RWPE1 (cell line): Measurements from ENCODE around the gene BARHL2.

Source experiments
- CTCF ChIA-PET: fragments of 350-600 bp; sonication (Branson Sonifier 250); formaldehyde crosslinking; extraction: SDS; loops from one replicate; lab custom pipeline; 2021; lab: Yijun Ruan, JAX
- POLR2A ChIA-PET: fragments of 400-600 bp; formaldehyde crosslinking; extraction: SDS; loops from one replicate; lab custom pipeline; 2020; ENCODE audit warnings: antibody characterized with exemption; ENCODE audit not compliant: low non-redundant PET; lab: Yijun Ruan, JAX
- DNase-seq: peaks from one replicate; pipeline ENCODE4 v3.0.0; 2012; ENCODE audit warnings: low spot score
- H3K27ac ChIP-seq: fragments of 450-650 bp; 2 replicates; pipeline ENCODE4 v1.5.1; 2017
- TF ChIP-seq, protein P1 (sequence below): fragments of 450-650 bp; conservative IDR thresholded peaks from 2 replicates; pipeline ENCODE4 v1.5.1; 2017; ENCODE audit warnings: low read depth, mild to moderate bottlenecking

The BARHL2 gene

DNA sequence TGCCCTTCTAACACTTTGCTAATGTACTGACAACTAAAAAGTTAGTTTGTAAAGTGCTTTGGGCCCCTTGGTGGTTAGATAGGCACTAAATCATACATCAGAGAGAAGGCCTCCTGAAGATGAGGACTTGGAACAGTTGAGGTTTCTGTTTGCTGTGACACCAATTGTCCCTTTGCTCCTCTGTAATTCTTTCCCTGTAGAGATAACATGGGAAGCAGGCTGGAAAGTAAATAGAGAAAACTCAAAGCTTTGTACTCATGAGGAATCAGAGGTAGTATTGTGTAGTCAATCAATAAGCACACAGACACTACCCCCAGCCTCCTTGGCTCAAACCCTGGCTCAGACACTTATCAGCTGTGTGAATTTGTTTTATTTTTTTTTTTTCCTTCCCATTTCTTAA, 31.6 kb upstream of the BARHL2 start:
- DNase-seq: no peak
- H3K27ac ChIP-seq: no peak overlapping the region
- CTCF ChIA-PET: no interaction called here
- TF ChIP-seq, protein P1, sequence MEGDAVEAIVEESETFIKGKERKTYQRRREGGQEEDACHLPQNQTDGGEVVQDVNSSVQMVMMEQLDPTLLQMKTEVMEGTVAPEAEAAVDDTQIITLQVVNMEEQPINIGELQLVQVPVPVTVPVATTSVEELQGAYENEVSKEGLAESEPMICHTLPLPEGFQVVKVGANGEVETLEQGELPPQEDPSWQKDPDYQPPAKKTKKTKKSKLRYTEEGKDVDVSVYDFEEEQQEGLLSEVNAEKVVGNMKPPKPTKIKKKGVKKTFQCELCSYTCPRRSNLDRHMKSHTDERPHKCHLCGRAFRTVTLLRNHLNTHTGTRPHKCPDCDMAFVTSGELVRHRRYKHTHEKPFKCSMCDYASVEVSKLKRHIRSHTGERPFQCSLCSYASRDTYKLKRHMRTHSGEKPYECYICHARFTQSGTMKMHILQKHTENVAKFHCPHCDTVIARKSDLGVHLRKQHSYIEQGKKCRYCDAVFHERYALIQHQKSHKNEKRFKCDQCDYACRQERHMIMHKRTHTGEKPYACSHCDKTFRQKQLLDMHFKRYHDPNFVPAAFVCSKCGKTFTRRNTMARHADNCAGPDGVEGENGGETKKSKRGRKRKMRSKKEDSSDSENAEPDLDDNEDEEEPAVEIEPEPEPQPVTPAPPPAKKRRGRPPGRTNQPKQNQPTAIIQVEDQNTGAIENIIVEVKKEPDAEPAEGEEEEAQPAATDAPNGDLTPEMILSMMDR: no peak
- POLR2A ChIA-PET: no interaction called here

- no peak for DNase-seq
- TF ChIP-seq, protein P1: no peak
- CTCF ChIA-PET: no interaction called here
- no peak overlapping the region for H3K27ac ChIP-seq
- POLR2A ChIA-PET: no interaction called here
Observed at GRCh38 chr1:90746857-90747256, 29.8 kb upstream of the BARHL2 start.

DNA sequence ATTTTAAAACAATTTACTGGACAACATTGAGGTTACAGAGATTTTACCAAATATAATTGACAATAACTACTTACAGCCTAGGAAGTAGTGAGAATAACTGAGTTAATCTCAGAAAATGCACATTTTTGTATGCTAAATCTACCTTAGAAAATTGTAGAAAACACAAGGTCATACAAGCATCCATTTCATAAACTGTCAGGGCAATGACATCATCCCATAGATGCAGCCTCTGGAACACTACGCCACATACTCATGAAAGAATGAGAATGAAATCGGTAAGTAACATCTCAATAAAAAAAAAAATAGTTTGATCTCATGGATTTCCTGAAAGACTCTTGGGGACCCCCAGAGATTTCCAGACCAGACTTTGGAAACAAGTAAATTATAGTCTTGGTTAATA, 28.9 kb upstream of the BARHL2 start:
- ChIA-PET CTCF (no interaction called here), POLR2A (no interaction called here)
- DNase-seq: no peak
- no peak overlapping the region for H3K27ac ChIP-seq
- TF ChIP-seq, protein P1: no peak

DNA sequence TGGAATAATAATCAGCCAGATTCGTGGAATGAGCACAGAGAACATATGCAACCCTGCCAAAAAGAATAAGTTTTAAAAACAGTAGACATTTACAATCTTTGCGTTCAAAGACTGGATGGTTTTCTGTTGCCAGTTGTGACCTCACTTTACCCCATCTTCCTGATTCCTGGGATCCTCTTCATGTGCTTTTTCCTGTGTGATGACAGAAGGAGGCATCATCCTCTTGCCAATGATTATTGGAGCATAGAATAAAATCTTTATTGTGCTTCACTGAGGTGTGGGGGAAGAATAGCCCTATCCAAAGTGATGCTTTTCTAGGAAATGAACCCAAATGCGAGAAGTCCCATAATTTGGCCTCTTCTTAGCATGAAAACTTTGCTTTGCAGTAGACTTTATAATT, 15.0 kb upstream of the BARHL2 start:
- ChIA-PET POLR2A (no interaction called here), CTCF (interaction anchor here (0.8 kb wide), 1 partner anchor 11 kb away, joined by 3 read pairs; no protein-coding TSS in a partner anchor)
- TF ChIP-seq, protein P1: no peak
- H3K27ac ChIP-seq: no peak overlapping the region
- DNase-seq: no peak

GRCh38 chr1:90731382-90732050, 14.4 kb upstream of the BARHL2 start:
- ChIA-PET CTCF (interaction anchor here (0.8 kb wide), 1 partner anchor 10 kb away, joined by 3 read pairs; no protein-coding TSS in a partner anchor), POLR2A (no interaction called here)
- H3K27ac ChIP-seq: no peak overlapping the region
- no peak for DNase-seq
- TF ChIP-seq, protein P1: no peak

DNA sequence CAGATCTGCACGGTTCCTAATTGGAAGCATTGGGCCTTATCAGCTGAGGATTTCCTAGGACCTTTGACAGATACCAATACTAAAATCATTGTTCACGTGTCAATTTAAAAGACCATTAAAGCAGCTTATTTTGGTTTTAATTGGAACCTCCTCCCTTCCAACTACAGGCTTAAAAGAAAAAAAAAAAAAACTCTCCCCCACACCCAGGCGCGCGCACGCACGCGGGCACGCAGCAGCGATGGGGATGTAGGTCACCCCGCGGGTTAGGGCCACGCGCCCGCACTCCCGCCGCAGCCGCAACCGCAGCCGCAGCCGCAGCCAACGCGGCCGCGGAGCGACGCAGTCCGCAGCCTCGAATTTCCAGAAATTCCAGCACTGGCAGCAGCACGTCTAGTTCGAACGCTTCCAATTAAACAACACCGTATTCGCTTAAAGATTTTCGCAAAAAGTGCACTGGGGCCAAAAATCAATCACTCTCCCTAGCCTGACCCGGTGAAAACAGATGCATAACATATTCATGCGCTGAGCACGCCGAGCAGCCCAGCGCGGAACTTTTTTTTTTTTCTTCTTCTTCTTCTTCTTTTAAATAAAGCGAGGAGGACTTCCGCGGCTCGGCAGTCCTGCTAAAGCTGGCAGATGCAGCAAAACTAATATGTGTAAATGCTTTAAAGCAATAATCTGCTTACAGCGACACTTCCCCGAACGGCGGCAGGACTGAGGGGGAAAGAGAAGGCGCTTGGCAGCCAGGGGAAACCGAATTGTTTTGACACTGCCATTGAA, 13.3 kb upstream of the BARHL2 start:
- DNase-seq: no peak
- ChIA-PET POLR2A (no interaction called here), CTCF (interaction anchor here (0.7 to 1.4 kb wide), 3 partner anchors 9 to 434 kb away, joined by 3 read pairs; no protein-coding TSS in a partner anchor)
- TF ChIP-seq, protein P1: no peak
- no peak overlapping the region for H3K27ac ChIP-seq
